HG02973 (cell line): ENCODE results near the gene LIMA1.
A peak's percentile ranks its signal among the peaks of the same experiment; 100 is the strongest.
"Not testable (repeated sequence)": the region's sequence is repeated elsewhere in the genome, so short reads cannot be mapped to it uniquely, and the experiment has no call there.

Experiments
- ATAC-seq: cut with Tn5 transposase; IDR thresholded peaks from one replicate; pipeline ENCODE4 v1.9.1; 2021; ENCODE audit warnings: moderate library complexity; ENCODE audit not compliant: unreplicated experiment

Gene LIMA1

GRCh38 chr12:50283229-50283923 is at the start of gene LIMA1:
LIMA1 (minus strand) TSS chr12:50283520; CDS start chr12:50248751, 34,769 bp downstream.
- ATAC-seq = peak; percentile 90

- ATAC-seq = no peak
These were observed 48.4 kb upstream of the LIMA1 start for GRCh38 chr12:50331745-50332144.

- not testable (repeated sequence) for ATAC-seq
These were observed 45.3 kb upstream of the LIMA1 start for GRCh38 chr12:50328664-50329063.

GRCh38 chr12:50326590-50327284 is 43.4 kb upstream of the LIMA1 start:
- ATAC-seq = no peak

- no peak for ATAC-seq
These were observed 42.6 kb upstream of the LIMA1 start for GRCh38 chr12:50325890-50326391.

GRCh38 chr12:50324770-50325169 is 41.5 kb upstream of the LIMA1 start:
- ATAC-seq = not testable (repeated sequence)

GRCh38 chr12:50324077-50324476 is 40.8 kb upstream of the LIMA1 start:
- not testable (repeated sequence) for ATAC-seq

- no peak for ATAC-seq
These were observed 38.9 kb upstream of the LIMA1 start for GRCh38 chr12:50322206-50322605.

GRCh38 chr12:50317203-50317602 is 33.9 kb upstream of the LIMA1 start:
- ATAC-seq = no peak

- ATAC-seq = no peak
These were observed 32.5 kb upstream of the LIMA1 start for GRCh38 chr12:50315803-50316202.

- ATAC-seq = no peak
These were observed 31.5 kb upstream of the LIMA1 start for GRCh38 chr12:50314636-50315312.

GRCh38 chr12:50313971-50314370 is 30.7 kb upstream of the LIMA1 start:
- ATAC-seq = not testable (repeated sequence)

GRCh38 chr12:50313256-50313931 is 30.1 kb upstream of the LIMA1 start:
- no peak for ATAC-seq

- not testable (repeated sequence) for ATAC-seq
These were observed 28.7 kb upstream of the LIMA1 start for GRCh38 chr12:50311858-50312609.

- ATAC-seq = no peak
These were observed 26.6 kb upstream of the LIMA1 start for GRCh38 chr12:50309950-50310349.

GRCh38 chr12:50302686-50303085 is 19.4 kb upstream of the LIMA1 start:
- ATAC-seq = no peak

- no peak for ATAC-seq
These were observed 14.7 kb upstream of the LIMA1 start for GRCh38 chr12:50297996-50298395.

- no peak for ATAC-seq
These were observed 13.7 kb upstream of the LIMA1 start for GRCh38 chr12:50297027-50297426.

- no peak for ATAC-seq
These were observed 13.2 kb upstream of the LIMA1 start for GRCh38 chr12:50296554-50296953.

- no peak for ATAC-seq
These were observed 8.1 kb upstream of the LIMA1 start for GRCh38 chr12:50291377-50291776.
